LNCaP clone FGC (cell line): Measurements from ENCODE around the gene BTBD19.
"Not testable (repeated sequence)": the region's sequence is repeated elsewhere in the genome, so short reads cannot be mapped to it uniquely, and the experiment has no call there.

Experiments
- DNase-seq: peaks from one replicate; pipeline ENCODE4 v3.0.0-alpha.2; 2011; ENCODE audit warnings: low read depth
- H3K4me3 ChIP-seq: 2 replicates; pipeline ENCODE4 v1.5.1; 2011; ENCODE audit warnings: mild to moderate bottlenecking, low read depth, low read length, control low read depth
- CTCF ChIP-seq: IDR thresholded peaks from 2 replicates; pipeline ENCODE4 v1.5.1; 2012; ENCODE audit warnings: mild to moderate bottlenecking; ENCODE audit not compliant: control insufficient read depth, insufficient read depth; ENCODE audit errors: extremely low read depth

BTBD19 gene

GRCh38 chr1:44812822-44813543 lies 4.7 kb downstream of the BTBD19 start:
- DNase-seq = no peak
- TF ChIP-seq CTCF = no peak
- H3K4me3 ChIP-seq = peak overlapping the region; percentile 64

DNA sequence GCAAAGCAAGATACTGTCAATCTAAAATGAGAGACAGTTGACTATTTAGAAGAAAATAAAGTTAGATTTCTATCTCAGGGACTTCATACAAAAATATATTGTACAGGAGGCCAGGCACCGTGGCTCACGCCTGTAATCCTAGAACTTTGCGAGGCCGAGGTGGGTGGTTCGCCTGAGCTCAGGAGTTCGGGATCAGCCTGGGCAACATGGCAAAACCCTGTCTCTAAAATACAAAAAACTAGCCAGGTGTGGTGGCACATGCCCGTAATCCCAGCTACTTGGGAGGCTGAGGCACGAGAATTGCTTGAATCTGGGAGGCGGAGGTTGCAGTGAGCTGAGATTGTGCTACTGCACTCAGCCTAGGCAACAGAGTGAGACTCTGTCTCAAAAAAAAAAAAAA lies 7.6 kb downstream of the BTBD19 start:
- DNase-seq, H3K4me3 ChIP-seq: not testable (repeated sequence)

DNA sequence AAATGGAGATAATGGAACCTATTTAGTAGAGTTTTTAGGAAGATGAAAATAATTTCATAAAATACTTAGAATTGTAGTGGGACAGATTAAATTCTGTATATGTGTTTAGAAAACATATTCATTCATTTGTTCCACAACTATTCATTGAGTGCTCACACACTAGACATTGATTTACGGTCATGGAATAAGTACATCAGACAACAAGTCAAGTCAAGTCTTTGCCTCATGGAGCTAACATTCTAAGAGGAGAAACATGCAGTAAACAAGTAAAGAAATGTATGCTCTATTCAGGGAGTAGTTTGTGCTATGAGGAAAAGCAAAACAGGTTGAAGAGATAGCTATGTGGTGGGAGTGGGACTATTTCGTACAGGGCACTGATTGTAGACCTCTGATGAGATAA lies 9.0 kb downstream of the BTBD19 start:
- no peak for DNase-seq
- no peak for TF ChIP-seq CTCF
- H3K4me3 ChIP-seq = no peak overlapping the region

- H3K4me3 ChIP-seq = no peak overlapping the region
- no peak for TF ChIP-seq CTCF
- DNase-seq = no peak
Observed at GRCh38 chr1:44817771-44818495, 9.6 kb downstream of the BTBD19 start.

DNA sequence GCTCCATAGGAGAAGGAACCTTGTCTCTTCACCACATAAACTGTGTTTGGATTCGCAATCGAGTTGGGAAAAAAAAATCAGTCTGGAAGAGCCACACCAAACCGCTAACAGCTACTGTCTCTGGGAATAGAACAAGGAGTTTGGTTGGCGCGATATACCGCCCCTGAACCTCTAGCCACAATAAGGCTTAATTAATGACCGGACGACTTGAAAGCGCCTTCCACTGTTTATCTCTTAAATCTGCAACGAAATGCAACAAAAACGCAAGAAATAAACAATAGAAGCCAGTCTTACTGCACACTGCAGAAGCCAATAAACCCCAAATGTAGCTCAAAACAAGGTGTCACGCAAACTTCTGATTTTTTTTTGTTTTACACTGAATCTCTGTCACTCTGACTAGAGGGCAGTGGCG lies 10.9 kb downstream of the BTBD19 start:
- TF ChIP-seq CTCF = no peak; the same call in 1 of the 2 replicates
- DNase-seq = no peak
- peak overlapping the region; percentile 65 for H3K4me3 ChIP-seq

GRCh38 chr1:44819608-44820327 lies 11.4 kb downstream of the BTBD19 start:
- TF ChIP-seq CTCF = no peak

More at GRCh38 chr1:44819608-44820327, 11.4 kb downstream of the BTBD19 start:
- H3K4me3 ChIP-seq = peak overlapping the region; percentile 65
- DNase-seq = peak; percentile 72
